ENCODE results near the gene ATXN7. TPM values are rescaled to one million over a fixed set of nuclear protein-coding genes. Genes with fewer than 3 reads are reported as not detected.

Gene ATXN7
- total and polyA plus RNA-seq, 2 of the 13 experiments (the other 11 are each of a cell fraction or from before 2014, with no cell fraction given) = 13.8 to 20.0 TPM

DNA sequence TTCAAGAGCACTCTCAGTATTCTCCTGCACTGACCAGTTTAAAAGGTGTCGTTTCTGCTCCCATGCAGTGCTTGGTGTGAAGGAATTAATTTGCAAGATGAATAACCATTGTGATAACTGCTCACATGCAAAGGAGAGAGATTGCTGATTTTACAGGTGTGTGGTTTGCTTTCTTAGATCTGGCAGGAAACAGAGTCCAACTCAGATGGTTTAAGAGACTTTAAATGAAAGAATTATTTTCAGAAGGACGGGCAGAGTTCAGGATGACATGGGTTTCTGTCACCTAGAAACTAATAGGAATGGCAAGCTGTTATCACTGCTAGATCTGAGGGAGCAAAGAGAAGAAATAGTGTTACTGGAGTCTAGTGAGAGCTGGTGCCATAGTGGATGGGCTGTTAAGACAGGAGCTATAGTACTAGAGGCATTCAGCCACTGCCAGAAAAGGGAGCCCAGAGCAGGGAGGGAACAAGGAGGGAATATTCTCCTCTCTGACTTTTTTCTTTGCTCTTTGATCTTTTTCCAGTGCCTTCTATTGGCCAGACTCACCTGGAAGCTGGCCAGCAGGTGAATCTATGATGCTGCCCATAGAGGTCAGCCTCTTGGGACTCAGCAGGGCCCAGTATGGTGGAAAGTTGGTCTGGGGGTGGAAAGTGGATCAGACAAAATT lies 14.9 kb downstream of the ATXN7 start (continued):
- TF ChIP-seq, protein P1, sequence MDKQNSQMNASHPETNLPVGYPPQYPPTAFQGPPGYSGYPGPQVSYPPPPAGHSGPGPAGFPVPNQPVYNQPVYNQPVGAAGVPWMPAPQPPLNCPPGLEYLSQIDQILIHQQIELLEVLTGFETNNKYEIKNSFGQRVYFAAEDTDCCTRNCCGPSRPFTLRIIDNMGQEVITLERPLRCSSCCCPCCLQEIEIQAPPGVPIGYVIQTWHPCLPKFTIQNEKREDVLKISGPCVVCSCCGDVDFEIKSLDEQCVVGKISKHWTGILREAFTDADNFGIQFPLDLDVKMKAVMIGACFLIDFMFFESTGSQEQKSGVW (CRISPR knock-in tag; IDR thresholded peaks at IDR 0.05; ENCODE audit: borderline replicate concordance) = no peak
- TF ChIP-seq KAT2B (IDR thresholded peaks at IDR 0.05; ENCODE audit: borderline replicate concordance, low read depth, low read length) = no peak
- TF ChIP-seq GLI4 (CRISPR knock-in tag; IDR thresholded peaks at IDR 0.05; ENCODE audit: borderline replicate concordance) = no peak
- TF ChIP-seq ZNF710 (CRISPR knock-in tag; IDR thresholded peaks at IDR 0.05; ENCODE audit: borderline replicate concordance) = no peak
- no peak for TF ChIP-seq NR2F1 (CRISPR knock-in tag; IDR thresholded peaks at IDR 0.05)
- no peak for TF ChIP-seq ZZZ3 (CRISPR knock-in tag; IDR thresholded peaks at IDR 0.05; ENCODE audit: borderline replicate concordance)

- Histone ChIP-seq H3K9me3 (ENCODE audit: low read length) (no peaks in the 10 kb centered on the region), H3K9ac (ENCODE audit: insufficient read depth, low read depth, low read length) (no peak overlapping the region), H3K4me1 (ENCODE audit: insufficient read depth, low read length) (peaks cover 29% of the 10 kb centered on the region), H3K79me2 (ENCODE audit: insufficient read depth, low read length) (peaks cover 30% of the 10 kb centered on the region), H3K36me3 (replicated peaks in 1 of 2; ENCODE audit: control insufficient read depth in 1 of 2, insufficient read depth in 2 of 2, low read length in 2 of 2) (no peaks in the 10 kb centered on the region), H3K4me2 (ENCODE audit: low read depth, low read length) (no peak overlapping the region), H3K4me3 (replicated peaks in 1 of 3; ENCODE audit: insufficient read depth in 1 of 3, low read depth in 2 of 3, low read length in 3 of 3) (no peak overlapping the region), H3K27me3 (ENCODE audit: control insufficient read depth in 1 of 2, insufficient read depth in 2 of 2, low read length in 2 of 2) (no peaks in the 10 kb centered on the region), H2AFZ (ENCODE audit: low read length) (no peak overlapping the region), H4K20me1 (ENCODE audit: insufficient read depth, low read length) (peaks cover 10% of the 10 kb centered on the region), H3K27ac (ENCODE audit: extremely low read length, insufficient read depth, low read length) (no peak overlapping the region)
- no peak for DNase-seq (ENCODE audit: low spot score)
- intact Hi-C loops (cut with micrococcal nuclease; ENCODE audit: unreplicated experiment) (no loop called here), in situ Hi-C loops (cut with HindIII; ENCODE audit: extremely low pct_ligation_motif_present, low pct_unique_long_range_greater_than_20kb) (no loop called here)
- POLR2A ChIA-PET = no interaction called here
- BruUV-seq (replicated peaks) = no TSS peak
- CTCF ChIA-PET (ENCODE audit: low intra/inter-chr PET ratio, low total read pairs) = no interaction called here
- FAIRE-seq = no peak
- WGBS (ENCODE audit: low lambda C conversion rate) = 98% methylated on average over 5 of the region's 5 CpGs
- ATAC-seq = no peak
- TF ChIP-seq BHLHE40 (IDR thresholded peaks at IDR 0.05; ENCODE audit: low read length) = no peak
- no peak for TF ChIP-seq HNRNPUL1 (IDR thresholded peaks at IDR 0.05; ENCODE audit: low read depth, low read length)
- TF ChIP-seq, protein P2, sequence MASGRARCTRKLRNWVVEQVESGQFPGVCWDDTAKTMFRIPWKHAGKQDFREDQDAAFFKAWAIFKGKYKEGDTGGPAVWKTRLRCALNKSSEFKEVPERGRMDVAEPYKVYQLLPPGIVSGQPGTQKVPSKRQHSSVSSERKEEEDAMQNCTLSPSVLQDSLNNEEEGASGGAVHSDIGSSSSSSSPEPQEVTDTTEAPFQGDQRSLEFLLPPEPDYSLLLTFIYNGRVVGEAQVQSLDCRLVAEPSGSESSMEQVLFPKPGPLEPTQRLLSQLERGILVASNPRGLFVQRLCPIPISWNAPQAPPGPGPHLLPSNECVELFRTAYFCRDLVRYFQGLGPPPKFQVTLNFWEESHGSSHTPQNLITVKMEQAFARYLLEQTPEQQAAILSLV (CRISPR knock-in tag; IDR thresholded peaks at IDR 0.05; ENCODE audit: borderline replicate concordance) = no peak
- TF ChIP-seq MED8 (CRISPR knock-in tag; IDR thresholded peaks at IDR 0.05; ENCODE audit: insufficient replicate concordance) = no peak
- TF ChIP-seq ZNF569 (CRISPR knock-in tag; IDR thresholded peaks at IDR 0.05; ENCODE audit: borderline replicate concordance) = no peak
- TF ChIP-seq, protein P3, sequence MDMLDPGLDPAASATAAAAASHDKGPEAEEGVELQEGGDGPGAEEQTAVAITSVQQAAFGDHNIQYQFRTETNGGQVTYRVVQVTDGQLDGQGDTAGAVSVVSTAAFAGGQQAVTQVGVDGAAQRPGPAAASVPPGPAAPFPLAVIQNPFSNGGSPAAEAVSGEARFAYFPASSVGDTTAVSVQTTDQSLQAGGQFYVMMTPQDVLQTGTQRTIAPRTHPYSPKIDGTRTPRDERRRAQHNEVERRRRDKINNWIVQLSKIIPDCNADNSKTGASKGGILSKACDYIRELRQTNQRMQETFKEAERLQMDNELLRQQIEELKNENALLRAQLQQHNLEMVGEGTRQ (IDR thresholded peaks at IDR 0.05; ENCODE audit: low read depth, low read length) = no peak
- TF ChIP-seq, protein P3 (CRISPR knock-in tag; IDR thresholded peaks at IDR 0.05; ENCODE audit: borderline replicate concordance) = no peak
- no peak for TF ChIP-seq ZNF17 (CRISPR knock-in tag; IDR thresholded peaks at IDR 0.05)
- no peak for TF ChIP-seq ZKSCAN8 (CRISPR knock-in tag; IDR thresholded peaks at IDR 0.05; ENCODE audit: borderline replicate concordance)
- TF ChIP-seq STAG1 (CRISPR knock-in tag; IDR thresholded peaks at IDR 0.05) = no peak
- TF ChIP-seq MEF2D (CRISPR knock-in tag; IDR thresholded peaks at IDR 0.05) = no peak
Measured at GRCh38 chr3:63880653-63881052, 17.0 kb downstream of the ATXN7 start.

All from HepG2 (cell line).